ENCODE data around the gene NSUN6. TPM values are rescaled to one million over a fixed set of nuclear protein-coding genes. Genes with fewer than 3 reads are reported as not detected.
A peak's percentile ranks its signal among the peaks of the same experiment; 100 is the strongest.

Gene NSUN6
- total RNA-seq, 1 experiment from 2014 or later, result 15.1 TPM

DNA sequence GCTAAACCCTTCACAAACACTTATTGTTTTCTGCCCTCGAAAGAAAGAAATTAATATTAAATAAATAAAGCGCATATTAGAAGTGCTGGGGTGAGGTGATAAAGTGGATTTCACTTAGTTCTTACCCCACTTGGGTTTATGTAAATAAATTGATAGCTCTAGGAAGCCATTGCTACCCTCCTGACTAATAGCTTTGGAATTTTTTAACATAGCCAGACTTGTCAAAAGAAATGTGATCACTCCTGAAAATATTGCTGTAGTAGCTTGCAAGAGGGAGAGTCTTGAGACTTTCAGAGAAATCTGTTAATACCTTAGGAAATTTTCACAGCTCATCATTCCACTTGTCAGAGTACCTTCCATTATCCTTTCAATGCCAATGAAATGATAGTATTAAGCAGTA is 15.4 kb upstream of the NSUN6 start:
- TF ChIP-seq ZNF263 (CRISPR knock-in tag; IDR thresholded peaks at IDR 0.05; ENCODE audit: low read depth), result no peak
- TF ChIP-seq, protein P1, sequence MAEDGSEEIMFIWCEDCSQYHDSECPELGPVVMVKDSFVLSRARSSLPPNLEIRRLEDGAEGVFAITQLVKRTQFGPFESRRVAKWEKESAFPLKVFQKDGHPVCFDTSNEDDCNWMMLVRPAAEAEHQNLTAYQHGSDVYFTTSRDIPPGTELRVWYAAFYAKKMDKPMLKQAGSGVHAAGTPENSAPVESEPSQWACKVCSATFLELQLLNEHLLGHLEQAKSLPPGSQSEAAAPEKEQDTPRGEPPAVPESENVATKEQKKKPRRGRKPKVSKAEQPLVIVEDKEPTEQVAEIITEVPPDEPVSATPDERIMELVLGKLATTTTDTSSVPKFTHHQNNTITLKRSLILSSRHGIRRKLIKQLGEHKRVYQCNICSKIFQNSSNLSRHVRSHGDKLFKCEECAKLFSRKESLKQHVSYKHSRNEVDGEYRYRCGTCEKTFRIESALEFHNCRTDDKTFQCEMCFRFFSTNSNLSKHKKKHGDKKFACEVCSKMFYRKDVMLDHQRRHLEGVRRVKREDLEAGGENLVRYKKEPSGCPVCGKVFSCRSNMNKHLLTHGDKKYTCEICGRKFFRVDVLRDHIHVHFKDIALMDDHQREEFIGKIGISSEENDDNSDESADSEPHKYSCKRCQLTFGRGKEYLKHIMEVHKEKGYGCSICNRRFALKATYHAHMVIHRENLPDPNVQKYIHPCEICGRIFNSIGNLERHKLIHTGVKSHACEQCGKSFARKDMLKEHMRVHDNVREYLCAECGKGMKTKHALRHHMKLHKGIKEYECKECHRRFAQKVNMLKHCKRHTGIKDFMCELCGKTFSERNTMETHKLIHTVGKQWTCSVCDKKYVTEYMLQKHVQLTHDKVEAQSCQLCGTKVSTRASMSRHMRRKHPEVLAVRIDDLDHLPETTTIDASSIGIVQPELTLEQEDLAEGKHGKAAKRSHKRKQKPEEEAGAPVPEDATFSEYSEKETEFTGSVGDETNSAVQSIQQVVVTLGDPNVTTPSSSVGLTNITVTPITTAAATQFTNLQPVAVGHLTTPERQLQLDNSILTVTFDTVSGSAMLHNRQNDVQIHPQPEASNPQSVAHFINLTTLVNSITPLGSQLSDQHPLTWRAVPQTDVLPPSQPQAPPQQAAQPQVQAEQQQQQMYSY (CRISPR knock-in tag; IDR thresholded peaks at IDR 0.05), result no peak
- no peak for TF ChIP-seq NFYB (CRISPR knock-in tag; conservative IDR thresholded peaks at IDR 0.05; ENCODE audit: low read depth)
- DNase-seq (ENCODE audit: low spot score) (no peak), ATAC-seq (peak; percentile 38)
- Mint-ChIP-seq H3K4me1 (peaks cover 45% of the 10 kb centered on the region), H3K36me3 (peaks cover 35% of the 10 kb centered on the region), H3K27me3 (ENCODE audit: low read depth) (no peaks in the 10 kb centered on the region), H3K4me3 (peak overlapping the region; percentile 26), H3K9me3 (peaks cover 3% of the 10 kb centered on the region; the same call in 1 of the 2 replicates), H3K27ac (peak overlapping the region; percentile 60)
- ChIA-PET POLR2A (interaction anchor here (0.5 kb wide), 1 partner anchor 8 kb away, joined by 3 read pairs; no protein-coding TSS in a partner anchor), CTCF (no interaction called here)

DNA sequence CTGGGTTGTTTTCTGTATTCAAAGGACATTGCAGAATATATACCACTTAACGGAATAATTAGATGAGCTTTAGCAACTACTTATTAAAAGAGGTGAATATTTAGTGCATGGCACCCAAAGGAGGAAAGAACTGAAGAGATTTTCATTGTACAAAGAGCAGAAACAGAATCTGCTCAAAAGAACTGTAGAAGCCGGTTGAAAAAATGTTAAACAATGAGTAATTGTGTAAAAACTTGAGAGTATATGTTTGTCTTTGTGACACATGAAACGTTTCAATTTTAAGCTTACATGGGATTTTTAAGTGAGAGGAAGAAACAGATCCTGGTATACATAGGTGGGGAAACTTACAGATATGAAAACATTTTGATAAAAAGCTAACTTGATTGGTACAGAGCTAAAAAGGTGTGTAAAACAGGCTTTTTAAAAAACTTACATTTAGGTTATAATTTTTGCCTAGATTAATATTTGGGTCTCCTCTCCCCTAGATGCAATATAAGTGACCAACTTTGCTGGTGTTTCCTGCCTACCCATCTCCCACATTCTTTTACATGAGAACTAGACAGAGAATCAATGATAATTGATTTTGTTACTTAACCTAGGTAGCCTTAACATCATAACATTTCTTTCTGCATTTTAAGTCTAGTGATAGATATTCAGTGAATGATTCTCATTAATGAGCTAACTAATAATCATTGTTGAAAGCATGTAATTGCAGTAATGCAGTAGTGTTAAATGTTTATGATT is 14.6 kb upstream of the NSUN6 start:
- ATAC-seq, result no peak
- peaks cover 53% of the 10 kb centered on the region for H3K4me1 Mint-ChIP-seq
- TF ChIP-seq NFATC4 (CRISPR knock-in tag; IDR thresholded peaks at IDR 0.05), result no peak
- no peak for TF ChIP-seq GTF2I (CRISPR knock-in tag; conservative IDR thresholded peaks at IDR 0.05)
- no peak for TF ChIP-seq RORB (CRISPR knock-in tag; IDR thresholded peaks at IDR 0.05)
- no peak for TF ChIP-seq ZNF317 (CRISPR knock-in tag; IDR thresholded peaks at IDR 0.05; ENCODE audit: borderline replicate concordance, low read depth)
- TF ChIP-seq SOX15 (CRISPR knock-in tag; IDR thresholded peaks at IDR 0.05), result no peak
- TF ChIP-seq, protein P1 (CRISPR knock-in tag; IDR thresholded peaks at IDR 0.05), result no peak
- TF ChIP-seq, protein P2, sequence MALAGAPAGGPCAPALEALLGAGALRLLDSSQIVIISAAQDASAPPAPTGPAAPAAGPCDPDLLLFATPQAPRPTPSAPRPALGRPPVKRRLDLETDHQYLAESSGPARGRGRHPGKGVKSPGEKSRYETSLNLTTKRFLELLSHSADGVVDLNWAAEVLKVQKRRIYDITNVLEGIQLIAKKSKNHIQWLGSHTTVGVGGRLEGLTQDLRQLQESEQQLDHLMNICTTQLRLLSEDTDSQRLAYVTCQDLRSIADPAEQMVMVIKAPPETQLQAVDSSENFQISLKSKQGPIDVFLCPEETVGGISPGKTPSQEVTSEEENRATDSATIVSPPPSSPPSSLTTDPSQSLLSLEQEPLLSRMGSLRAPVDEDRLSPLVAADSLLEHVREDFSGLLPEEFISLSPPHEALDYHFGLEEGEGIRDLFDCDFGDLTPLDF (CRISPR knock-in tag; IDR thresholded peaks at IDR 0.05), result no peak
- TF ChIP-seq RELA (CRISPR knock-in tag; IDR thresholded peaks at IDR 0.05; ENCODE audit: borderline replicate concordance), result no peak
- no peak for TF ChIP-seq PRRX2 (CRISPR knock-in tag; IDR thresholded peaks at IDR 0.05)
- TF ChIP-seq, protein P3, sequence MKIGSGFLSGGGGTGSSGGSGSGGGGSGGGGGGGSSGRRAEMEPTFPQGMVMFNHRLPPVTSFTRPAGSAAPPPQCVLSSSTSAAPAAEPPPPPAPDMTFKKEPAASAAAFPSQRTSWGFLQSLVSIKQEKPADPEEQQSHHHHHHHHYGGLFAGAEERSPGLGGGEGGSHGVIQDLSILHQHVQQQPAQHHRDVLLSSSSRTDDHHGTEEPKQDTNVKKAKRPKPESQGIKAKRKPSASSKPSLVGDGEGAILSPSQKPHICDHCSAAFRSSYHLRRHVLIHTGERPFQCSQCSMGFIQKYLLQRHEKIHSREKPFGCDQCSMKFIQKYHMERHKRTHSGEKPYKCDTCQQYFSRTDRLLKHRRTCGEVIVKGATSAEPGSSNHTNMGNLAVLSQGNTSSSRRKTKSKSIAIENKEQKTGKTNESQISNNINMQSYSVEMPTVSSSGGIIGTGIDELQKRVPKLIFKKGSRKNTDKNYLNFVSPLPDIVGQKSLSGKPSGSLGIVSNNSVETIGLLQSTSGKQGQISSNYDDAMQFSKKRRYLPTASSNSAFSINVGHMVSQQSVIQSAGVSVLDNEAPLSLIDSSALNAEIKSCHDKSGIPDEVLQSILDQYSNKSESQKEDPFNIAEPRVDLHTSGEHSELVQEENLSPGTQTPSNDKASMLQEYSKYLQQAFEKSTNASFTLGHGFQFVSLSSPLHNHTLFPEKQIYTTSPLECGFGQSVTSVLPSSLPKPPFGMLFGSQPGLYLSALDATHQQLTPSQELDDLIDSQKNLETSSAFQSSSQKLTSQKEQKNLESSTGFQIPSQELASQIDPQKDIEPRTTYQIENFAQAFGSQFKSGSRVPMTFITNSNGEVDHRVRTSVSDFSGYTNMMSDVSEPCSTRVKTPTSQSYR (CRISPR knock-in tag; IDR thresholded peaks at IDR 0.05), result no peak
- TF ChIP-seq, protein P4, sequence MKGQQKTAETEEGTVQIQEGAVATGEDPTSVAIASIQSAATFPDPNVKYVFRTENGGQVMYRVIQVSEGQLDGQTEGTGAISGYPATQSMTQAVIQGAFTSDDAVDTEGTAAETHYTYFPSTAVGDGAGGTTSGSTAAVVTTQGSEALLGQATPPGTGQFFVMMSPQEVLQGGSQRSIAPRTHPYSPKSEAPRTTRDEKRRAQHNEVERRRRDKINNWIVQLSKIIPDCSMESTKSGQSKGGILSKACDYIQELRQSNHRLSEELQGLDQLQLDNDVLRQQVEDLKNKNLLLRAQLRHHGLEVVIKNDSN (CRISPR knock-in tag; IDR thresholded peaks at IDR 0.05), result no peak
- TF ChIP-seq, protein P5, sequence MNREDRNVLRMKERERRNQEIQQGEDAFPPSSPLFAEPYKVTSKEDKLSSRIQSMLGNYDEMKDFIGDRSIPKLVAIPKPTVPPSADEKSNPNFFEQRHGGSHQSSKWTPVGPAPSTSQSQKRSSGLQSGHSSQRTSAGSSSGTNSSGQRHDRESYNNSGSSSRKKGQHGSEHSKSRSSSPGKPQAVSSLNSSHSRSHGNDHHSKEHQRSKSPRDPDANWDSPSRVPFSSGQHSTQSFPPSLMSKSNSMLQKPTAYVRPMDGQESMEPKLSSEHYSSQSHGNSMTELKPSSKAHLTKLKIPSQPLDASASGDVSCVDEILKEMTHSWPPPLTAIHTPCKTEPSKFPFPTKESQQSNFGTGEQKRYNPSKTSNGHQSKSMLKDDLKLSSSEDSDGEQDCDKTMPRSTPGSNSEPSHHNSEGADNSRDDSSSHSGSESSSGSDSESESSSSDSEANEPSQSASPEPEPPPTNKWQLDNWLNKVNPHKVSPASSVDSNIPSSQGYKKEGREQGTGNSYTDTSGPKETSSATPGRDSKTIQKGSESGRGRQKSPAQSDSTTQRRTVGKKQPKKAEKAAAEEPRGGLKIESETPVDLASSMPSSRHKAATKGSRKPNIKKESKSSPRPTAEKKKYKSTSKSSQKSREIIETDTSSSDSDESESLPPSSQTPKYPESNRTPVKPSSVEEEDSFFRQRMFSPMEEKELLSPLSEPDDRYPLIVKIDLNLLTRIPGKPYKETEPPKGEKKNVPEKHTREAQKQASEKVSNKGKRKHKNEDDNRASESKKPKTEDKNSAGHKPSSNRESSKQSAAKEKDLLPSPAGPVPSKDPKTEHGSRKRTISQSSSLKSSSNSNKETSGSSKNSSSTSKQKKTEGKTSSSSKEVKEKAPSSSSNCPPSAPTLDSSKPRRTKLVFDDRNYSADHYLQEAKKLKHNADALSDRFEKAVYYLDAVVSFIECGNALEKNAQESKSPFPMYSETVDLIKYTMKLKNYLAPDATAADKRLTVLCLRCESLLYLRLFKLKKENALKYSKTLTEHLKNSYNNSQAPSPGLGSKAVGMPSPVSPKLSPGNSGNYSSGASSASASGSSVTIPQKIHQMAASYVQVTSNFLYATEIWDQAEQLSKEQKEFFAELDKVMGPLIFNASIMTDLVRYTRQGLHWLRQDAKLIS (CRISPR knock-in tag; IDR thresholded peaks at IDR 0.05; ENCODE audit: borderline replicate concordance), result no peak

More for the DNA sequence above, 14.6 kb upstream of the NSUN6 start:
- Mint-ChIP-seq H3K9me3 (peaks cover 3% of the 10 kb centered on the region; the same call in 1 of the 2 replicates), H3K36me3 (peaks cover 31% of the 10 kb centered on the region), H3K4me3 (peak overlapping the region; percentile 20), H3K27me3 (ENCODE audit: low read depth) (no peaks in the 10 kb centered on the region), H3K27ac (peak overlapping the region; percentile 71)
- ChIA-PET POLR2A (interaction anchor here (0.6 kb wide), 1 partner anchor 1289 kb away, joined by 6 read pairs; no protein-coding TSS in a partner anchor), CTCF (interaction anchor here (1.0 kb wide), 1 partner anchor 23 kb away, joined by 4 read pairs; no protein-coding TSS in a partner anchor)
- no peak for DNase-seq (ENCODE audit: low spot score)

Data from WTC11 (cell line).